ENCODE measurements around the gene CCDC134.

GRCh38 chr22:41816241-41816640 is 15.8 kb downstream of the CCDC134 start:
- no peak for TF ChIP-seq CTCF (IDR thresholded peaks at IDR 0.05; ENCODE audit: control extremely low read depth in 1 of 3, insufficient read depth in 1 of 3, low read depth in 1 of 3, low read length in 3 of 3)
- TF ChIP-seq JUND (IDR thresholded peaks at IDR 0.05; ENCODE audit: low read length), result no peak
- no peak for TF ChIP-seq SP1 (IDR thresholded peaks at IDR 0.05; ENCODE audit: low read depth, low read length)
- TF ChIP-seq CEBPB (IDR thresholded peaks at IDR 0.05; ENCODE audit: low read depth, low read length), result no peak
- no peak for TF ChIP-seq EZH2 (IDR thresholded peaks at IDR 0.05; ENCODE audit: low read depth, low read length, severe bottlenecking)
- no peak for TF ChIP-seq SUZ12 (IDR thresholded peaks at IDR 0.05; ENCODE audit: low read length)
- TF ChIP-seq POLR2A (IDR thresholded peaks at IDR 0.05; ENCODE audit: control extremely low read depth in 1 of 2, low read depth in 2 of 2, low read length in 2 of 2), result no peak
- TF ChIP-seq RFX5 (IDR thresholded peaks at IDR 0.05; ENCODE audit: borderline replicate concordance, low read depth, low read length), result no peak
- TF ChIP-seq POLR2AphosphoS5 (IDR thresholded peaks at IDR 0.05; ENCODE audit: low read depth, low read length), result no peak

All from H1 (cell line).